Subcutaneous abdominal adipose tissue (tissue), 5 donors: ENCODE results near the gene RASA3.
"Not testable (repeated sequence)": the region's sequence is repeated elsewhere in the genome, so short reads cannot be mapped to it uniquely, and the experiment has no call there.

Experiments
- H3K27ac ChIP-seq: one replicate; pipeline ENCODE4 v1.7.0; 2013; ENCODE audit warnings: low read depth, mild to moderate bottlenecking, inconsistent platforms, low read length, moderate library complexity
- H3K27me3 ChIP-seq, 5 donors: one replicate each; pipeline ENCODE4 v1.7.0; 2013; ENCODE audit warnings: low read length in 5 of 5, inconsistent platforms in 1 of 5; ENCODE audit not compliant: control insufficient read depth in 5 of 5, insufficient read depth in 4 of 5
- H3K36me3 ChIP-seq, 5 donors: one replicate each; pipeline ENCODE4 v1.7.0; 2013; ENCODE audit warnings: low read length in 5 of 5; ENCODE audit not compliant: control insufficient read depth in 5 of 5, insufficient read depth in 5 of 5
- H3K4me1 ChIP-seq, 5 donors: one replicate each; pipeline ENCODE4 v1.7.0; 2013; ENCODE audit warnings: low read length in 5 of 5, mild to moderate bottlenecking in 3 of 5, moderate library complexity in 1 of 5; ENCODE audit not compliant: control insufficient read depth in 5 of 5, insufficient read depth in 5 of 5
- H3K4me3 ChIP-seq, 5 donors: one replicate each; pipeline ENCODE4 v1.7.0; 2013; ENCODE audit warnings: low read length in 5 of 5, low read depth in 1 of 5
- H3K9ac ChIP-seq, 5 donors: one replicate each; pipeline ENCODE4 v1.7.0; 2013; ENCODE audit warnings: low read length in 5 of 5, mild to moderate bottlenecking in 4 of 5, moderate library complexity in 3 of 5
- H3K9me3 ChIP-seq, 5 donors: one replicate each; pipeline ENCODE4 v1.7.0; 2013; ENCODE audit warnings: low read length in 5 of 5; ENCODE audit not compliant: control insufficient read depth in 5 of 5
- donor health status: healthy.
- donor health status: healthy.
- donor health status: healthy.
- donor health status: healthy.
- donor health status: healthy.

Gene RASA3

GRCh38 chr13:114115796-114116195 is 16.6 kb downstream of the RASA3 start:
- Histone ChIP-seq H3K36me3 (peaks cover 0 to 10% (median 8%) of the 10 kb centered on the region in 5 donors), H3K9ac (peak overlapping the region in 1 of 5 donors; percentile 2), H3K27ac (peak overlapping the region; percentile 62), H3K4me3 (no peak overlapping the region), H3K9me3 (no peaks in the 10 kb centered on the region), H3K4me1 (peaks cover 3 to 47% (median 36%) of the 10 kb centered on the region in 5 donors), H3K27me3 (no peaks in the 10 kb centered on the region)

- Histone ChIP-seq H3K27me3 (no peaks in the 10 kb centered on the region), H3K27ac (peak overlapping the region; percentile 62), H3K36me3 (peaks cover 0 to 10% (median 8%) of the 10 kb centered on the region in 5 donors), H3K4me1 (peaks cover 5 to 49% (median 38%) of the 10 kb centered on the region in 5 donors), H3K9me3 (no peaks in the 10 kb centered on the region), H3K9ac (peak overlapping the region in 1 of 5 donors; percentile 2), H3K4me3 (no peak overlapping the region)
Measured at GRCh38 chr13:114115191-114115671, 17.2 kb downstream of the RASA3 start.

GRCh38 chr13:114114666-114115065 is 17.8 kb downstream of the RASA3 start:
- not testable (repeated sequence) for H3K27me3 ChIP-seq, H3K4me3 ChIP-seq, H3K9ac ChIP-seq, H3K36me3 ChIP-seq, H3K9me3 ChIP-seq
- Histone ChIP-seq H3K4me1 (peaks cover 5 to 55% (median 42%) of the 10 kb centered on the region in 5 donors), H3K27ac (peak overlapping the region; percentile 62)

GRCh38 chr13:114114006-114114640 is 18.3 kb downstream of the RASA3 start:
- H3K27ac ChIP-seq: no peak overlapping the region
- peaks cover 5 to 57% (median 47%) of the 10 kb centered on the region in 5 donors for H3K4me1 ChIP-seq

GRCh38 chr13:114113395-114113794 is 19.0 kb downstream of the RASA3 start:
- peaks cover 0 to 16% (median 8%) of the 10 kb centered on the region in 5 donors for H3K36me3 ChIP-seq
- not testable (repeated sequence) for H3K9me3 ChIP-seq, H3K27me3 ChIP-seq, H3K27ac ChIP-seq, H3K4me3 ChIP-seq, H3K9ac ChIP-seq
- peaks cover 5 to 51% (median 41%) of the 10 kb centered on the region in 5 donors for H3K4me1 ChIP-seq

More at GRCh38 chr13:114114006-114114640, 18.3 kb downstream of the RASA3 start:
- Histone ChIP-seq H3K9me3 (no peaks in the 10 kb centered on the region), H3K9ac (peak overlapping the region in 1 of 5 donors; percentile 20), H3K4me3 (no peak overlapping the region), H3K27me3 (no peaks in the 10 kb centered on the region), H3K36me3 (peaks cover 0 to 10% (median 8%) of the 10 kb centered on the region in 5 donors)

GRCh38 chr13:114112826-114113322 is 19.5 kb downstream of the RASA3 start:
- Histone ChIP-seq H3K4me1 (peaks cover 5 to 48% (median 38%) of the 10 kb centered on the region in 5 donors), H3K36me3 (peaks cover 0 to 17% (median 8%) of the 10 kb centered on the region in 5 donors), H3K4me3 (no peak overlapping the region), H3K9ac (no peak overlapping the region), H3K27ac (no peak overlapping the region), H3K9me3 (no peaks in the 10 kb centered on the region), H3K27me3 (no peaks in the 10 kb centered on the region)

GRCh38 chr13:114112231-114112825 is 20.1 kb downstream of the RASA3 start:
- no peak overlapping the region for H3K9ac ChIP-seq
- H3K27ac ChIP-seq: no peak overlapping the region
- peaks cover 5 to 52% (median 43%) of the 10 kb centered on the region in 5 donors for H3K4me1 ChIP-seq
- H3K27me3 ChIP-seq: no peaks in the 10 kb centered on the region
- H3K9me3 ChIP-seq: no peaks in the 10 kb centered on the region
- H3K36me3 ChIP-seq: peaks cover 0 to 15% (median 5%) of the 10 kb centered on the region in 5 donors
- H3K4me3 ChIP-seq: no peak overlapping the region

GRCh38 chr13:114111577-114111976 is 20.8 kb downstream of the RASA3 start:
- H3K9me3 ChIP-seq: no peaks in the 10 kb centered on the region
- H3K36me3 ChIP-seq: peaks cover 0 to 19% (median 7%) of the 10 kb centered on the region in 5 donors
- H3K27ac ChIP-seq: no peak overlapping the region
- peaks cover 5 to 53% (median 47%) of the 10 kb centered on the region in 5 donors for H3K4me1 ChIP-seq
- no peaks in the 10 kb centered on the region for H3K27me3 ChIP-seq
- H3K9ac ChIP-seq: no peak overlapping the region
- no peak overlapping the region for H3K4me3 ChIP-seq

GRCh38 chr13:114110830-114111189 is 21.6 kb downstream of the RASA3 start:
- H3K27ac ChIP-seq, H3K9ac ChIP-seq: not testable (repeated sequence)
- H3K4me1 ChIP-seq: peaks cover 5 to 51% (median 44%) of the 10 kb centered on the region in 5 donors

More at GRCh38 chr13:114110830-114111189, 21.6 kb downstream of the RASA3 start:
- not testable (repeated sequence) for H3K4me3 ChIP-seq, H3K9me3 ChIP-seq, H3K27me3 ChIP-seq
- peaks cover 0 to 19% (median 7%) of the 10 kb centered on the region in 5 donors for H3K36me3 ChIP-seq
